Astrocyte (in vitro differentiated cells and primary cell): ENCODE measurements around the gene NBEAL1. TPM values are rescaled to one million over a fixed set of nuclear protein-coding genes. Genes with fewer than 3 reads are reported as not detected.
"Not testable (repeated sequence)": the region's sequence is repeated elsewhere in the genome, so short reads cannot be mapped to it uniquely, and the experiment has no call there.

Source experiments
- DNase-seq: peaks from one replicate; pipeline ENCODE4 v3.0.0-alpha.2; 2010; ENCODE audit warnings: low read depth
- FAIRE-seq: peaks from 2 replicates; lab custom pipeline; 2011; peaks lifted over from hg19 to GRCh38; lab: Jason Lieb, UNC
- H2AFZ ChIP-seq: 2 replicates; pipeline ENCODE4 v1.6.0; 2012; ENCODE audit warnings: low read depth, low read length, inconsistent platforms
- H3K27ac ChIP-seq: 2 replicates; pipeline ENCODE4 v1.5.1; 2011; ENCODE audit warnings: low read depth, low read length, inconsistent platforms
- H3K27me3 ChIP-seq: 2 replicates; pipeline ENCODE4 v1.6.0; 2011; ENCODE audit warnings: low read length, inconsistent platforms; ENCODE audit not compliant: insufficient read depth
- H3K36me3 ChIP-seq: 2 replicates; pipeline ENCODE4 v1.5.1; 2011; ENCODE audit warnings: low read length, inconsistent platforms; ENCODE audit not compliant: insufficient read depth
- H3K4me1 ChIP-seq: 2 replicates; pipeline ENCODE4 v1.5.1; 2011; ENCODE audit warnings: low read length, inconsistent platforms; ENCODE audit not compliant: insufficient read depth
- H3K4me2 ChIP-seq: 2 replicates; pipeline ENCODE4 v1.6.0; 2012; ENCODE audit warnings: low read length, inconsistent platforms
- H3K4me3 ChIP-seq: 2 replicates; pipeline ENCODE4 v1.5.1; 2011; ENCODE audit warnings: low read depth, mild to moderate bottlenecking, low read length, inconsistent platforms; ENCODE audit not compliant: insufficient read depth
- H3K79me2 ChIP-seq: 2 replicates; pipeline ENCODE4 v1.6.0; 2012; ENCODE audit warnings: mild to moderate bottlenecking, low read length, inconsistent platforms; ENCODE audit not compliant: insufficient read depth
- H3K9ac ChIP-seq: 2 replicates; pipeline ENCODE4 v1.6.0; 2012; ENCODE audit warnings: mild to moderate bottlenecking, low read length, inconsistent platforms
- H3K9me3 ChIP-seq: 2 replicates; pipeline ENCODE4 v1.5.1; 2012; ENCODE audit warnings: low read depth, mild to moderate bottlenecking, low read length, inconsistent platforms; ENCODE audit not compliant: insufficient read depth
- H4K20me1 ChIP-seq: 2 replicates; pipeline ENCODE4 v1.6.0; 2012; ENCODE audit warnings: low read length, inconsistent platforms; ENCODE audit not compliant: insufficient read depth
- H3K27ac Mint-ChIP-seq: one replicate; pipeline ENCODE4 v1.8.0; 2021; ENCODE audit warnings: mild to moderate bottlenecking, mixed read lengths; ENCODE audit not compliant: unreplicated experiment
- H3K27me3 Mint-ChIP-seq: one replicate; pipeline ENCODE4 v1.8.0; 2021; ENCODE audit warnings: low read depth, mixed read lengths; ENCODE audit not compliant: unreplicated experiment
- H3K36me3 Mint-ChIP-seq: one replicate; pipeline ENCODE4 v1.8.0; 2021; ENCODE audit warnings: low read depth, mixed read lengths; ENCODE audit not compliant: unreplicated experiment
- H3K4me1 Mint-ChIP-seq: one replicate; pipeline ENCODE4 v1.8.0; 2021; ENCODE audit warnings: low read depth, mixed read lengths; ENCODE audit not compliant: unreplicated experiment
- H3K4me3 Mint-ChIP-seq: one replicate; pipeline ENCODE4 v1.8.0; 2021; ENCODE audit warnings: mild to moderate bottlenecking, moderate library complexity, mixed read lengths; ENCODE audit not compliant: unreplicated experiment
- H3K9me3 Mint-ChIP-seq: one replicate; pipeline ENCODE4 v1.8.0; 2021; ENCODE audit warnings: mild to moderate bottlenecking, mixed read lengths; ENCODE audit not compliant: unreplicated experiment
- CTCF ChIP-seq: IDR thresholded peaks from 2 replicates; pipeline ENCODE4 v1.5.1; 2011; ENCODE audit warnings: low read depth, mild to moderate bottlenecking, inconsistent platforms, low read length, moderate library complexity; ENCODE audit not compliant: insufficient read depth
- EZH2 ChIP-seq: IDR thresholded peaks from 2 replicates; pipeline ENCODE4 v1.6.1; 2012; ENCODE audit warnings: mild to moderate bottlenecking, low read length, inconsistent platforms; ENCODE audit not compliant: insufficient read depth
- total RNA-seq: library from RNA; stranded (reverse); gene quantifications from 2 replicates; pipeline ENCODE4 v1.2.1, GENCODE V29; 2021

Gene NBEAL1
- total RNA-seq, 1 donor from 2014 or later: 33.4 TPM

- no peak for FAIRE-seq
- no peak for TF ChIP-seq CTCF
- no peak for TF ChIP-seq EZH2
- H3K27me3 Mint-ChIP-seq: no peaks in the 10 kb centered on the region
Measured at GRCh38 chr2:203105996-203106395, 91.3 kb downstream of the NBEAL1 start.

DNA sequence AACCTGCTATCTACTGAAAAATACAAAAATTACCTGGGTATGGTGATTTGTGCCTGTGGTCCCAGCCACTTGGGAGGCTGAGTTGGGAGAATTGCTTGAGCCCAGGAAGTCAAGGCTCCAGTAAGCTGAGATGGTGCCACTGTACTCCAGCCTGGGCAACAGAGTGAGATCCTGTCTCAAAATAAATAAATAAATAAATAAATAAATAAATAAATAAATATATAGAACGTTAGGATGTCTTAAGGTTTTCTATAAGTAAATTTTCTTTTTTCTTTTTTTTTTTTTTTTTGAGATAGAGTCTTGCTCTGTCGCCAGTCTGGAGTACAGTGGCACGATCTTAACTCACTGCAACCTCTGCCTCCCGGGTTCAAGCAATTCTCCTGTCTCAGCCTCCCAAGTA is 95.8 kb downstream of the NBEAL1 start:
- H3K4me1 Mint-ChIP-seq, H3K27me3 ChIP-seq, H4K20me1 ChIP-seq, H3K27me3 Mint-ChIP-seq, H3K4me1 ChIP-seq, H3K4me3 ChIP-seq, H3K9me3 ChIP-seq, H2AFZ ChIP-seq, FAIRE-seq, H3K79me2 ChIP-seq, H3K27ac Mint-ChIP-seq, H3K27ac ChIP-seq, DNase-seq, H3K4me2 ChIP-seq, H3K9ac ChIP-seq, H3K9me3 Mint-ChIP-seq, H3K4me3 Mint-ChIP-seq: not testable (repeated sequence)
- peaks cover 24% of the 10 kb centered on the region for H3K36me3 ChIP-seq
- peaks cover 10% of the 10 kb centered on the region for H3K36me3 Mint-ChIP-seq

More at GRCh38 chr2:203105996-203106395, 91.3 kb downstream of the NBEAL1 start:
- Mint-ChIP-seq H3K4me3 (no peak overlapping the region), H3K27ac (no peak overlapping the region), H3K4me1 (no peaks in the 10 kb centered on the region), H3K36me3 (peaks cover 40% of the 10 kb centered on the region), H3K9me3 (peaks cover 16% of the 10 kb centered on the region)
- Histone ChIP-seq H3K27ac (no peak overlapping the region), H3K9ac (no peak overlapping the region), H4K20me1 (no peaks in the 10 kb centered on the region), H3K4me2 (no peak overlapping the region), H3K4me1 (no peaks in the 10 kb centered on the region), H3K79me2 (no peaks in the 10 kb centered on the region), H3K4me3 (no peak overlapping the region), H2AFZ (no peak overlapping the region), H3K27me3 (no peaks in the 10 kb centered on the region), H3K36me3 (peaks cover 8% of the 10 kb centered on the region), H3K9me3 (no peaks in the 10 kb centered on the region)
- DNase-seq: peak; percentile 1

DNA sequence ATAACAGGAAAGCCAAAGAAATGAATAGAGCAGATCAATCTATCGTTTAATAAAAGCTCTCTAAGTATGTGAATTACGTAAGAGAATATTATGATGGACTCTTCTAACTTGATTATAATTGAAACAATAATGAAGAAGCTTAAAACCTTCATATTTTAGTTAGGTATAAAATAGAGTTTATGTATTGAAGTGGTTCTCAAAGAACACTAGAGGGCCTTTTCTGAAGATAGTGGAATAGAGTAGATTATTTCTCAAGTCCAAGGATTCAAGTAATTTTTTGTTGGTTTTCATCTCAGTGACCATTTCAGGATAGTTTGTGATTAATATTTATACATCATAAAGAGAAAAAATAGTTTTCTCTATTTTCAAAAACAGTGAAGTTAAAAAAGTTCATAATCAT is 97.7 kb downstream of the NBEAL1 start:
- H3K4me1 ChIP-seq: no peaks in the 10 kb centered on the region
- no peaks in the 10 kb centered on the region for H3K27me3 ChIP-seq
- no peak for TF ChIP-seq EZH2
- no peak for TF ChIP-seq CTCF
- no peak overlapping the region for H3K4me3 Mint-ChIP-seq
- peaks cover 29% of the 10 kb centered on the region for H3K36me3 ChIP-seq
- no peaks in the 10 kb centered on the region for H3K4me1 Mint-ChIP-seq
- H3K36me3 Mint-ChIP-seq: peaks cover 10% of the 10 kb centered on the region
- H3K9me3 Mint-ChIP-seq: no peaks in the 10 kb centered on the region
- H2AFZ ChIP-seq: no peak overlapping the region
- H4K20me1 ChIP-seq: no peaks in the 10 kb centered on the region
- H3K79me2 ChIP-seq: no peaks in the 10 kb centered on the region
- H3K9ac ChIP-seq: no peak overlapping the region
- DNase-seq (no peak), FAIRE-seq (no peak)
- no peak overlapping the region for H3K27ac ChIP-seq
- no peak overlapping the region for H3K4me2 ChIP-seq
- H3K9me3 ChIP-seq: no peaks in the 10 kb centered on the region
- no peak overlapping the region for H3K4me3 ChIP-seq
- H3K27ac Mint-ChIP-seq: no peak overlapping the region
- no peaks in the 10 kb centered on the region for H3K27me3 Mint-ChIP-seq

GRCh38 chr2:203115201-203115700 is 100.6 kb downstream of the NBEAL1 start:
- peaks cover 29% of the 10 kb centered on the region for H3K36me3 ChIP-seq
- DNase-seq, H3K27me3 ChIP-seq, H2AFZ ChIP-seq, H3K9me3 Mint-ChIP-seq, H3K27ac Mint-ChIP-seq, H3K4me3 ChIP-seq, H3K4me1 Mint-ChIP-seq, H3K27me3 Mint-ChIP-seq, H3K4me2 ChIP-seq, H3K9me3 ChIP-seq, H3K79me2 ChIP-seq, H3K27ac ChIP-seq, H3K9ac ChIP-seq, H3K4me1 ChIP-seq, H3K4me3 Mint-ChIP-seq, H4K20me1 ChIP-seq, FAIRE-seq: not testable (repeated sequence)
- peaks cover 10% of the 10 kb centered on the region for H3K36me3 Mint-ChIP-seq
